ENCODE data around the gene PSMD10. TPM values are rescaled to one million over a fixed set of nuclear protein-coding genes. Genes with fewer than 3 reads are reported as not detected.

Gene PSMD10, protein sequence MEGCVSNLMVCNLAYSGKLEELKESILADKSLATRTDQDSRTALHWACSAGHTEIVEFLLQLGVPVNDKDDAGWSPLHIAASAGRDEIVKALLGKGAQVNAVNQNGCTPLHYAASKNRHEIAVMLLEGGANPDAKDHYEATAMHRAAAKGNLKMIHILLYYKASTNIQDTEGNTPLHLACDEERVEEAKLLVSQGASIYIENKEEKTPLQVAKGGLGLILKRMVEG
- total RNA-seq (10 to 100 TPM; 20.1 to 27.7 (median 22.9) TPM), polyA plus RNA-seq (25.6 TPM)
- long read RNA-seq, donor 1, transcript PSMD10-201 (5 exons, 1,546 nt) = major isoform, 17 of 20 reads
- long read RNA-seq, donor 1, partial matches to known transcripts = 2 of 20 reads
- long read RNA-seq, donor 1, other reads (novel, unspliced or antisense) = 1 of 20 reads
- long read RNA-seq, donor 2, transcript PSMD10-201 (5 exons, 1,546 nt) = major isoform, 13 of 13 reads
- long read RNA-seq, donor 2, partial matches to known transcripts = 0 of 13 reads
- long read RNA-seq, donor 2, other reads (novel, unspliced or antisense) = 0 of 13 reads
- long read RNA-seq, donor 3, transcript PSMD10-204 (5 exons, 768 nt) = minor isoform, 7 of 81 reads
- long read RNA-seq, donor 3, transcript PSMD10-201 (5 exons, 1,546 nt) = major isoform, 72 of 81 reads
- long read RNA-seq, donor 3, partial matches to known transcripts = 1 of 81 reads
- long read RNA-seq, donor 3, other reads (novel, unspliced or antisense) = 1 of 81 reads
- long read RNA-seq, donor 4, transcript PSMD10-201 (5 exons, 1,546 nt) = major isoform, 8 of 9 reads
- long read RNA-seq, donor 4, partial matches to known transcripts = 0 of 9 reads
- long read RNA-seq, donor 4, other reads (novel, unspliced or antisense) = 0 of 9 reads

DNA sequence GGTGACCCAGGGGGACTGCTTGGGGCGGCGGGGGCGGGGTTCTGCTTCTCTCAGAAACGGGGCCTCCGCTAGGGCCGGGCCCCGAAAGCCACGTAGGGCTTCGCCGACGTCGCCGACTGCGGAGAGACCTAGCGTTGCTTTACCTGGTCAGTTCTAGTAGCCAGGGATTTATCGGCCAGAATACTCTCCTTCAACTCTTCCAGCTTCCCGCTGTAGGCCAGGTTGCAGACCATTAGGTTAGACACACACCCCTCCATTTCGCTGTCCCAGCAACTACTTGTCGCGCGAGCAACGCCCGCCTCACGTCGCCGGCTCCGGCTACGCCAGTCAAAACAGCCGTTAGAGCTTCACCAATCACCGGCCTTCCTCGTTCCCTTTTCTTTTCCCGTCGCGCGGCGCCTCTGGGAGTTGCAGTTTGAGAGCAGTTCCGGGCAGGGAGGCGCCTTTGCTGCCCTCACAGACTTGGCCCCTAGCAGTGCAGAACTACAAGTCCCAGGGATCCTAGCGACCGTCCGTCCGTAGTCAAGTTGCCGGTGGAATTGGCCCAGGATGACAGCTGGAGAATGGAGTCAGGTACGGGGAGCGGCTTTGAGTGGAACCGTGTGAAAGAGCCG, at the start of gene PSMD10, which contains the start of gene ATG4A:
PSMD10 (minus strand) TSS at position 279 of the 614 bp plus-strand sequence; CDS start at position 257, 22 bp downstream.
ATG4A (plus strand) TSS at position 515 of the 614 bp plus-strand sequence; CDS start at position 564, 49 bp downstream.
- H3K27ac ChIP-seq (ENCODE audit: low read length) = peak within 1 kb of the TSS; percentile 97
- intact Hi-C loops (cut with DNase I) = no loop called here
- ATAC-seq (peak; percentile 99 to 100), DNase-seq (peak; percentile 93 to 96 (median 96))
- WGBS = under 1% methylated on average over 47 of the region's 47 CpGs
- peak within 1 kb of the TSS; percentile 95 for H3K4me3 ChIP-seq (ENCODE audit: low read length)
- no peaks in the 10 kb centered on the region for H3K27me3 ChIP-seq (ENCODE audit: control insufficient read depth, insufficient read depth)
- no peaks in the 10 kb centered on the region for H3K9me3 ChIP-seq (ENCODE audit: control insufficient read depth, low read length)
- H3K4me1 ChIP-seq (ENCODE audit: control insufficient read depth, insufficient read depth, low read length) = no peaks in the 10 kb centered on the region

DNA sequence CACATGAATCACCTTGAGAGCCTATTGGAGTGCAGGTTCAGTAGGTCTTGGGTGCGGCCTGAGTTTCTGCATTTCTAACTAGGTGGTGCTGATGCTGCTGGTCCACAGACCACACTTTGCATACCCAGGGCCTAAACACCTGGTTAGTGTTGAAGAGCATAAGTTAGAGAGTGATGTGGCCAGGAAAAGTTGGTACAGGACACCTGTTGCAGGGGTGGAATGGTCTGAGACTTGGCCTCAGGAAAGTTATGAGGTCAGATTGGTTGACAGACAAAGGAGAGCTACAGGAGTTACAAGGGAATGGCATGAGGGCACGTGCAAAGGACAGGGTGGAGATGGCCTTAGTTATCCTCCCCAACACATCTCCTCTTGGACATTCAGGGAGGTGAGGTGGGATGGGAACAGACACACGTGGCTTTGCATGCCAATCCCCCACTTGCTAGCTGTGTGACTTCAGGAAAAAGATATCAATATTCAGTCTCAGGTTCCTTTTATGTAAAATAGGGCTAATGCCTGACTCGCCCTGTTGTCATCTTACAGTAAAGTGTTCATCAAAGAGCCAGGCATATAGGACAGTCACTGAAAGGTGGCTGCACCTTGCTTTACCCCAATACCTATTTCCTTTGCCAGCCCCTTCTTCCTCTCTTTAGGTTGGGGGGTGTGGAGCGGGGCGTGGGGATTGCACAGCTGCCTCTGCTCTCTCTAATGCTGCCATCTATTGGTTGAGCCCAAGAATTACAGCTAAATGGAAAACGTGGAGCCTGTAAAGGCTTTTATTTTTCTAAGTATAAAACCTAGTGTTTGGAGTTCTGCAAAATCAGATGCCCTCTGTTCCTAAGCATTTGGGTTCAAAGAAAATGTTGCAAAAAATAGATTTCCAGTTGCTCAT, 47.7 kb upstream of the PSMD10 start:
- H3K9me3 ChIP-seq (ENCODE audit: control insufficient read depth, low read length) = no peaks in the 10 kb centered on the region
- 76% methylated on average over 7 of the region's 7 CpGs for WGBS
- no peaks in the 10 kb centered on the region for H3K4me1 ChIP-seq (ENCODE audit: control insufficient read depth, insufficient read depth, low read length)
- DNase-seq (no peak), ATAC-seq (peak in 1 of 2 donors; percentile 26)
- intact Hi-C loops (cut with DNase I) = no loop called here
- no peaks in the 10 kb centered on the region for H3K27me3 ChIP-seq (ENCODE audit: control insufficient read depth, insufficient read depth)
- H3K4me3 ChIP-seq (ENCODE audit: low read length) = no peak overlapping the region
- H3K27ac ChIP-seq (ENCODE audit: low read length) = no peak overlapping the region

DNA sequence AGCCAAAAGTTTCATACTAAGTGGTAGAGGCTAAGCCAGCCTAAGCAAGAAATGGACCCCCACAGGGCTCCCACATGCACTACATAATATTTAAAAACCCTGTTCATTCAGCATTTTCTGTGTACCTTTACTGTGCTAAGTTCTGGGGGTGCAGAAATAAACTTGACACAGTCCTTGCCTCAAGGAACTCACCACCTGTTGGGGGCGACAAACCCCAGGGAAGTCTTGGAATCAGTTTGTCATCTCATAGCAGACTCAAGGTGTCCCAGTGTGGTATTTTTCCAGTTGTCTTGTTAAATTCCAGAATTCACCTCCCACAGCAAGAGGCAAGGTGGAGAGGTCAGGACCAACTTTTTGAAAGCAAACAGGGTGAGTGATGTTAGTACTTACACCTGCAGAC, 43.4 kb upstream of the PSMD10 start:
- 80% methylated on average over 1 of the region's 1 CpG for WGBS
- intact Hi-C loops (cut with DNase I) = no loop called here
- DNase-seq (no peak), ATAC-seq (no peak)
- no peaks in the 10 kb centered on the region for H3K27me3 ChIP-seq (ENCODE audit: control insufficient read depth, insufficient read depth)
- H3K4me1 ChIP-seq (ENCODE audit: control insufficient read depth, insufficient read depth, low read length) = peaks cover 1% of the 10 kb centered on the region
- H3K4me3 ChIP-seq (ENCODE audit: low read length) = no peak overlapping the region
- no peaks in the 10 kb centered on the region for H3K9me3 ChIP-seq (ENCODE audit: control insufficient read depth, low read length)
- H3K27ac ChIP-seq (ENCODE audit: low read length) = no peak overlapping the region

DNA sequence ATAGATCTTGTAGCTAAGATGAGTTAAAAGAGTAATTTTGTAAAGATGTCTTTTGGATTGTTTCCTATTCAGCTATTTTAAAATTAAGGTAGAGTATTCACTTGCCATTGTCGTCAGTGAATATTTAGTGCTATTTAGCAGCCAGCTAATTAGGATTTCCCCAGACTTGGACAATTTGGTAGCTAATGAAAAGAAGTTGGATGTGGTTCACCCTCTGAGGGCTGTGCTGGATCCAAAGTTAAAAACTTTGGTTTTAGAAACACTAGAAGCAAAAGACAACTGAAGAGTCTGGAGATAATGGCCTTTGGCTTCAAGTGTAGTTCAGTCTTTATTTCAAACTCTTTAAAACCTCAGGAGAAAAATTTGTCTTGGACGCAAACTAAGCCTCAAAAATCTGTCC, 41.5 kb upstream of the PSMD10 start:
- ATAC-seq = no peak
- intact Hi-C loops (cut with DNase I) = no loop called here

DNA sequence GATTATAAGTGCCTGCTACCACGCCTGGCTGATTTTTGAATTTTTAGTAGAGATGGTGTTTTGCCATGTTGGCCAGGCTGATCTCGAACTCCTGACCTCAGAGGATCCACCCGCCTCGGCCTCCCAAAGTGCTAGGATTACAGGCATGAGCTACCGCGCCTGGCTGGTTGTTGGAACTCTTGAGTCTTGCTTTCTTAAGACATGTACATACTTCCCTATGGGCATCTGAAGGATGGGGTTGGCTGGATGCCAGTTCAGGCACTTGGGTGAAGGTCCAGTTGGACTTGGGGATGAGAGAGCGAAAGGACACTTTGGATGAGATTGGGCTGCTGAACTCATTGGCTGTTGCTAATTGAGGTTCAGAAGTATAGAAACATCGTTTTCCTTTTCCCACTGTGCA, 40.7 kb upstream of the PSMD10 start:
- ATAC-seq (peak in 1 of 2 donors; percentile 8), DNase-seq (no peak)
- WGBS = 89% methylated on average over 8 of the region's 8 CpGs
- intact Hi-C loops (cut with DNase I) = no loop called here
- Histone ChIP-seq H3K4me3 (ENCODE audit: low read length) (no peak overlapping the region), H3K27me3 (ENCODE audit: control insufficient read depth, insufficient read depth) (no peaks in the 10 kb centered on the region), H3K27ac (ENCODE audit: low read length) (peak overlapping the region; percentile 52), H3K4me1 (ENCODE audit: control insufficient read depth, insufficient read depth, low read length) (peaks cover 1% of the 10 kb centered on the region), H3K9me3 (ENCODE audit: control insufficient read depth, low read length) (no peaks in the 10 kb centered on the region)

More for the DNA sequence above, 41.5 kb upstream of the PSMD10 start:
- H3K27ac ChIP-seq (ENCODE audit: low read length) = no peak overlapping the region
- no peaks in the 10 kb centered on the region for H3K9me3 ChIP-seq (ENCODE audit: control insufficient read depth, low read length)
- no peak overlapping the region for H3K4me3 ChIP-seq (ENCODE audit: low read length)
- WGBS = 52% methylated on average over 2 of the region's 2 CpGs
- H3K27me3 ChIP-seq (ENCODE audit: control insufficient read depth, insufficient read depth) = no peaks in the 10 kb centered on the region
- peaks cover 1% of the 10 kb centered on the region for H3K4me1 ChIP-seq (ENCODE audit: control insufficient read depth, insufficient read depth, low read length)
- DNase-seq = no peak

DNA sequence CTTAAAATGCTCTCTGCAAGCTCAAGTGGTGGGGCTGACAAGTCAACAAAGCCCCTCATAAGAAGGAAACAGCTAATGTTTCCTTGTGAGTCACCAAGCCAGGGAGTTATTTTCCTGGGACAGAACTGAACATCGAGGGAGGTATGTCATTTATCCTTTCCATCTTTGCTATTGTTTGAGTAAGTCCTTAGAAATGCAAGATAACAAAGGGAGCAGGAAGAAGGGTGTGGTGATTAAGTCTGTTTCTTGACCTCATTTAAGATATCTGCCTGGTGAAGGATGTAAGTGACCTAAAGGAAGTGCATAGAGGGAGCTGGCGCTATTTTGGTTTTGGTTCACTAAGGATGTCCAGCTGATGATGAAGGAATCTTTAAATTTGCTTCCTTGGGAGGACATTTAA, 40.1 kb upstream of the PSMD10 start:
- Histone ChIP-seq H3K27me3 (ENCODE audit: control insufficient read depth, insufficient read depth) (no peaks in the 10 kb centered on the region), H3K9me3 (ENCODE audit: control insufficient read depth, low read length) (no peaks in the 10 kb centered on the region), H3K27ac (ENCODE audit: low read length) (peak overlapping the region; percentile 59), H3K4me1 (ENCODE audit: control insufficient read depth, insufficient read depth, low read length) (peaks cover 1% of the 10 kb centered on the region), H3K4me3 (ENCODE audit: low read length) (no peak overlapping the region)
- intact Hi-C loops (cut with DNase I) = no loop called here
- ATAC-seq (peak; percentile 50 to 95), DNase-seq (no peak)
- WGBS = 61% methylated on average over 2 of the region's 2 CpGs

DNA sequence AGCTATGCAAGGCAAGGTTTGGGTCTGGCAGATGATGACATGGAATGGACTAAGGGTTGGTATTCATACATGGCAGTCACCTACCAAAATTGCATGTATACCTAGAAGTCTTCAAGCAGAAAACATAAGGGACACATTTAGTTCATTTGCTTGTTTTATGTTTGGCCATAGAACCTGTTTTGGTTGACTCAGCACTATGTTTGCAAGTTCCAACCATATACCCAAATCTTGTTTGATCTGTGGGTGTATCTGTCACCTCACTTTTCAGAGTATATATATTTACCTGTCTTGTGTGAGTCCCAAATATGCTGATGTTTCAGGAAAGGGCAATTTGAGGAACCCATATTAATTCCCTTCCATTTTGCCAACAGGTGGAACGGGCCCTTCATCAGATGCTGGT, 39.5 kb upstream of the PSMD10 start:
- H3K4me3 ChIP-seq (ENCODE audit: low read length) = no peak overlapping the region
- intact Hi-C loops (cut with DNase I) = no loop called here
- H3K9me3 ChIP-seq (ENCODE audit: control insufficient read depth, low read length) = no peaks in the 10 kb centered on the region
- ATAC-seq (no peak), DNase-seq (no peak)
- no peaks in the 10 kb centered on the region for H3K27me3 ChIP-seq (ENCODE audit: control insufficient read depth, insufficient read depth)
- 79% methylated on average over 1 of the region's 1 CpG for whole genome bisulfite sequencing
- peaks cover 1% of the 10 kb centered on the region for H3K4me1 ChIP-seq (ENCODE audit: control insufficient read depth, insufficient read depth, low read length)
- H3K27ac ChIP-seq (ENCODE audit: low read length) = peak overlapping the region; percentile 59

DNA sequence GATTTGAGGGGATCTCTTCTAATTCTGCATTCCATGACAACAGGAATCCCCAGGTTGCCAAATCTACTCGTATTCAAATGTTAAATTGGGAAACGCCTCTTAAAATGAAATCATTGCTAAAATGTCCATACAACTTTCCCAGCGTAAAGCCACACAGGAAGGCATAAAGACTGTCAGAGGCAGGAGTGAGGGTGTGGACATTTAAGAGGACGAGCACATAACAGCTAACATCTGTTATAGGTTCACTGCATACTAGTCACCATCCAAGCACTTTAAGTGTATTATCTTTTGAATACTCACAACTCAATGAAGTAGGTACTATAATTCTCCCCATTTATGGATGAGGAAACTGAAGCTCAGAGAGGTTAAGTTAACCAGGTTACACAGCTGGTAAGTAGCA, 35.8 kb upstream of the PSMD10 start:
- no peaks in the 10 kb centered on the region for H3K9me3 ChIP-seq (ENCODE audit: control insufficient read depth, low read length)
- no peaks in the 10 kb centered on the region for H3K4me1 ChIP-seq (ENCODE audit: control insufficient read depth, insufficient read depth, low read length)
- DNase-seq (no peak), ATAC-seq (no peak)
- intact Hi-C loops (cut with DNase I) = no loop called here
- no peak overlapping the region for H3K4me3 ChIP-seq (ENCODE audit: low read length)
- WGBS = 76% methylated on average over 4 of the region's 4 CpGs
- no peak overlapping the region for H3K27ac ChIP-seq (ENCODE audit: low read length)
- no peaks in the 10 kb centered on the region for H3K27me3 ChIP-seq (ENCODE audit: control insufficient read depth, insufficient read depth)

DNA sequence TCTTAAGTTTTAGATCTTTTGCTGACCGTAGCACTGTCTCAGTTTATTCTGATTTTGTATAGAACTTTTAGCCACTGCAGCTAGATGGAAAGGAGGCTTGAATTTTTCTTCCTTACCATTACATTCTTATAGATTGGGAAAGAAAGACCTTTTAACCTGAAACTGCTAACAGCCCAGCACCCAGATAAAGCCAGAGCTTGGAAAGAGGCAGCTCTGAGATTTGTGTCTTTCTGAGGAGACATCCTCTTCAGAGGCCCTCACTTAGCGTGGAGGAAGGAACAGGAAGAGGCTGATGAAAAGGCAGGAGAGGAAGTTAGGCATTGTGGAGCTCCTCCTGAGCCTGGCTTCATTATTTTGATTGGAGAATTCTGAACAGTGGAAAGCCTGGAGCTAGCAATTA, 35.3 kb upstream of the PSMD10 start:
- intact Hi-C loops (cut with DNase I) = no loop called here
- 65% methylated on average over 2 of the region's 2 CpGs for WGBS

More for the DNA sequence above, 35.3 kb upstream of the PSMD10 start:
- ATAC-seq (no peak), DNase-seq (no peak)
- H3K4me1 ChIP-seq (ENCODE audit: control insufficient read depth, insufficient read depth, low read length) = no peaks in the 10 kb centered on the region
- no peak overlapping the region for H3K4me3 ChIP-seq (ENCODE audit: low read length)
- H3K27ac ChIP-seq (ENCODE audit: low read length) = no peak overlapping the region
- H3K27me3 ChIP-seq (ENCODE audit: control insufficient read depth, insufficient read depth) = no peaks in the 10 kb centered on the region
- no peaks in the 10 kb centered on the region for H3K9me3 ChIP-seq (ENCODE audit: control insufficient read depth, low read length)
